DOHH2 (cell line): ENCODE data around the gene ZNF444.

Source experiments
- H3F3A ChIP-seq: fragments of 200-600 bp; sonication (generic), shearing (Covaris generic); 2 replicates; pipeline ENCODE4 v1.6.0; 2016; ENCODE audit warnings: antibody characterized with exemption, mild to moderate bottlenecking; ENCODE audit not compliant: control insufficient read depth, insufficient read depth
- H3K27ac ChIP-seq: fragments of 200-600 bp; sonication (generic); 2 replicates; pipeline ENCODE4 v1.5.1; 2014; ENCODE audit warnings: low read depth, mild to moderate bottlenecking, low read length, moderate library complexity
- H3K27me3 ChIP-seq: fragments of 200-600 bp; sonication (generic); 2 replicates; pipeline ENCODE4 v1.6.1; 2014; ENCODE audit warnings: mild to moderate bottlenecking, low read length, mixed read lengths; ENCODE audit not compliant: control insufficient read depth
- H3K36me3 ChIP-seq: fragments of 200-600 bp; sonication (generic); 2 replicates; pipeline ENCODE4 v1.6.1; 2014; ENCODE audit warnings: mild to moderate bottlenecking, low read length, moderate library complexity, mixed read lengths; ENCODE audit not compliant: control insufficient read depth
- H3K4me1 ChIP-seq: fragments of 200-600 bp; sonication (generic); 2 replicates; pipeline ENCODE4 v1.6.1; 2014; ENCODE audit warnings: mild to moderate bottlenecking, low read length, mixed read lengths; ENCODE audit not compliant: control insufficient read depth
- H3K4me2 ChIP-seq: fragments of 200-600 bp; sonication (generic); 2 replicates; pipeline ENCODE4 v1.6.0; 2014; ENCODE audit warnings: mild to moderate bottlenecking, low read length, moderate library complexity
- H3K4me3 ChIP-seq: fragments of 200-600 bp; sonication (generic); 2 replicates; pipeline ENCODE4 v1.5.1; 2014; ENCODE audit warnings: mild to moderate bottlenecking, low read length, mixed read lengths
- H3K79me2 ChIP-seq: fragments of 200-600 bp; sonication (generic); 2 replicates; pipeline ENCODE4 v1.6.1; 2014; ENCODE audit warnings: mild to moderate bottlenecking, low read length, mixed read lengths; ENCODE audit not compliant: control insufficient read depth
- H3K9me2 ChIP-seq: fragments of 200-600 bp; sonication (generic); replicated peaks from 2 replicates; pipeline ENCODE4 v1.6.1; 2014; ENCODE audit warnings: mild to moderate bottlenecking, low read length, mixed read lengths; ENCODE audit not compliant: control insufficient read depth
- H3K9me3 ChIP-seq: fragments of 200-600 bp; sonication (generic); 2 replicates; pipeline ENCODE4 v1.6.1; 2014; ENCODE audit warnings: antibody characterized with exemption, low read length, mixed read lengths; ENCODE audit not compliant: control insufficient read depth, insufficient read depth
- H4K20me1 ChIP-seq: fragments of 200-600 bp; sonication (generic); 2 replicates; pipeline ENCODE4 v1.6.0; 2014; ENCODE audit warnings: low read depth, mild to moderate bottlenecking, antibody characterized with exemption, low read length, moderate library complexity; ENCODE audit not compliant: control insufficient read depth, insufficient read depth
- EZH2phosphoT487 ChIP-seq: fragments of 200-600 bp; sonication (generic); IDR thresholded peaks from 2 replicates; pipeline ENCODE4 v1.6.1; 2017; ENCODE audit warnings: borderline replicate concordance, mild to moderate bottlenecking, antibody characterized with exemption, low read length, moderate library complexity, mixed read lengths
- TF ChIP-seq, protein P1 (sequence below): fragments of 200-600 bp; sonication (generic); IDR thresholded peaks from one replicate; pipeline ENCODE4 v1.5.1; 2014; ENCODE audit warnings: antibody characterized with exemption, mild to moderate bottlenecking, low read depth, low read length; ENCODE audit not compliant: poor library complexity, severe bottlenecking

The ZNF444 gene

DNA sequence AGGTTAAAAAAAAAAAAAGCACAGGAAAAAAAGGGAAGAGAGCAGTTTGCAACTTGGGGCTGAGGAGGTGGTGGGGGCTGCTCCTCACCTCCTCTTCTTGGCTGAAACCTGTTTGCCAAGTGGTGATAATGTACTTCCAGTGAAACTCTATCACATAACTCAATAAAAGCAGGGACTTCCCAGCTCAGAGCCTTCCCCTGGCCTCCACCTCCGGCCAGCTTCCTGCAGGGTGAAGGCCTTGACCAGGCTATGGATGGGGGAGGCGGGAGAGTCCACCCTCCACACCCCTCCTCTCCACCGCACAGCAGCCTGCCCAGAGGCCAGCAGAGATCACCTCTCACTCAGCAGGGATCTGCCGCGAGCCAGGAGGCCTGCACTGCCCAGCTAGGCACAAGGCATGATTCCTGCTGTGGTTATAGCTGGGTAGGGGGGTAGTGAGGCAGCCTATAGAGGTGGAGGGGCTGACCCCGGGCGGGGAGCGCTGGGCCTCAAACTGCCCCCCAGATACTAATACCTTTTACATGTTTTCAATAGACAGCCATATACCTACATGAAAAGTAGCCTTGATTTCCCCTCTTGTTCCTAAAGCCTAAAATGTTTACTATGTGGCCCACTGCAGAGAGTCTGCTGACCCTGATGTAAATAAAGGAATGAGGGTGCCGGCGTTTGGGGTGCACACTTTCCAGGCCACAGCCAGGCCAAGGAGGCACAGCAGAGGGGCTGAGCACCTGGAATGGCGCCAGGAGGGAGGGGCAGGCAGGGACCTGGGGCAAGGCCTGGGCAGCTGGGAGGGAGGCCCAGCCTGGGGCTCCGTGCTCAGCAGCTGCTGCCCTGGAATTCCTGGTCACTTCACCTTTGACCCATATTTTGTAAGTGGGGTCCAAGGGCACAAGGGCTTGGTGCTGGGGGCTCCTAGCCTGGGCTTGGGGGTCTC, 30.3 kb upstream of the ZNF444 start:
- Histone ChIP-seq H3K9me3 (no peaks in the 10 kb centered on the region), H3K27me3 (no peaks in the 10 kb centered on the region), H3K4me1 (peaks cover 66% of the 10 kb centered on the region), H3K9me2 (no peaks in the 10 kb centered on the region), H3K36me3 (peaks cover 9% of the 10 kb centered on the region; the same call in 1 of the 2 replicates), H3K79me2 (peaks cover 100% of the 10 kb centered on the region), H3K4me3 (peak overlapping the region; percentile 66), H3F3A (peaks cover 7% of the 10 kb centered on the region), H3K4me2 (peak overlapping the region; percentile 93), H3K27ac (peak overlapping the region; percentile 72), H4K20me1 (peaks cover 21% of the 10 kb centered on the region; the same call in 1 of the 2 replicates)
- TF ChIP-seq, protein P1, sequence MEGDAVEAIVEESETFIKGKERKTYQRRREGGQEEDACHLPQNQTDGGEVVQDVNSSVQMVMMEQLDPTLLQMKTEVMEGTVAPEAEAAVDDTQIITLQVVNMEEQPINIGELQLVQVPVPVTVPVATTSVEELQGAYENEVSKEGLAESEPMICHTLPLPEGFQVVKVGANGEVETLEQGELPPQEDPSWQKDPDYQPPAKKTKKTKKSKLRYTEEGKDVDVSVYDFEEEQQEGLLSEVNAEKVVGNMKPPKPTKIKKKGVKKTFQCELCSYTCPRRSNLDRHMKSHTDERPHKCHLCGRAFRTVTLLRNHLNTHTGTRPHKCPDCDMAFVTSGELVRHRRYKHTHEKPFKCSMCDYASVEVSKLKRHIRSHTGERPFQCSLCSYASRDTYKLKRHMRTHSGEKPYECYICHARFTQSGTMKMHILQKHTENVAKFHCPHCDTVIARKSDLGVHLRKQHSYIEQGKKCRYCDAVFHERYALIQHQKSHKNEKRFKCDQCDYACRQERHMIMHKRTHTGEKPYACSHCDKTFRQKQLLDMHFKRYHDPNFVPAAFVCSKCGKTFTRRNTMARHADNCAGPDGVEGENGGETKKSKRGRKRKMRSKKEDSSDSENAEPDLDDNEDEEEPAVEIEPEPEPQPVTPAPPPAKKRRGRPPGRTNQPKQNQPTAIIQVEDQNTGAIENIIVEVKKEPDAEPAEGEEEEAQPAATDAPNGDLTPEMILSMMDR, result no peak
- TF ChIP-seq EZH2phosphoT487, result no peak

DNA sequence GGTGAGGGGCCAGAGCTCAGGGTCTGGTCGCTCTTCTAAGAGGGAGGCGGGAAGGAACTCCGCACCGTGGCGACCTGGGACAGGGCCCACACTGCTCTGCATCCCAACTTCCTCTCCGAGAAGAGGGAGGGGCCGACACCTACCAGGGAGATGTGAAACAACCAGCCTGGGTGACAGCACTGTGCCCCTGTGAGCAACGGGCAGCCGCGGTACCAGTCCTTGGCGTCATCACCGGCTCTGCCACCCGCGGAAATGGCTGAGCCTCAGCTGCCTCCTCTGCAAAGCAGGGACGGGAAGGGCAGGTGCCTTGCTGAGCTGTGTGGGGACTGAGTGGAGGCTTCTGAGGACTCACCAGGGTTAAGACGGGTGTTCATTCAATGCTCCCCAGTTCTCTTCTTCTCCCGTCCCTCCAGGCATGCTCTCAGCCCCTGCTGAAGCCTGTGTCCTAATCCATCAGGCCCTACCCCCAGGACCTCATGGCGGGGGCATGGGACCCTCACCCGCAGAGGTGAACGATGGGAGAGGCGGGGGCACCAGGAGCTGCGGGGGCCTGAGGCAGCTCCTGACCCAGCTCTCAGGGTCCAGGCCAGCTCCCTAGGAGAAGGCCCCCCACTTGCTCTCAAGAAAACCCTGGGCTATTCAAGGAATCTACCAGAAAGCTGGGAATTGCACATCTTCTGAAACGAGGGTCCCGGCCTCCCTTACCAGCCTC, 29.3 kb upstream of the ZNF444 start:
- H3K27me3 ChIP-seq, result no peaks in the 10 kb centered on the region
- H4K20me1 ChIP-seq, result peaks cover 21% of the 10 kb centered on the region; the same call in 1 of the 2 replicates
- no peaks in the 10 kb centered on the region for H3K9me2 ChIP-seq
- peak overlapping the region; percentile 72 for H3K27ac ChIP-seq
- H3K4me3 ChIP-seq, result peak overlapping the region; percentile 66
- H3K4me2 ChIP-seq, result peak overlapping the region; percentile 93
- peaks cover 100% of the 10 kb centered on the region for H3K79me2 ChIP-seq
- H3K4me1 ChIP-seq, result peaks cover 63% of the 10 kb centered on the region
- H3F3A ChIP-seq, result peaks cover 7% of the 10 kb centered on the region
- TF ChIP-seq EZH2phosphoT487, result no peak
- H3K36me3 ChIP-seq, result peaks cover 9% of the 10 kb centered on the region; the same call in 1 of the 2 replicates
- no peaks in the 10 kb centered on the region for H3K9me3 ChIP-seq

DNA sequence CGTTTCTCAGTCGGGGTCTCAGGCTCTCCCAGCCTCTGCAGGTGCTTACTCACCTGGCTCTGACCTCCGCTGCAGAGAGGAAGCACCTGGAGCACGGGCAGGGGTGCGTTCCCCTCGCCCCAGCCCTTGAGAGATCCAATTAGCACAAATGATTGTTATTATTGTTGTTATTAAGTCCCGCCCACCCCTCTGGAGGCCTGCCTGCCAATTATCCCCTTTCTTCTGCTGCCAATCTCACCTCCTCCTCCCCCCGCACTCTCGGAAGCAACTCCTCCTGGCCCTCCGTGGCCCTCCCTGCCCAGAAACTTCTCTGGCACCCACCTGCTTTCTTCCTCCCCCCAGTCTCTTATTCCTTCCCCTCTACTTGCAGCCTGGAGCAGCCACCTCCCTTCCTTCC, 28.8 kb upstream of the ZNF444 start:
- peak overlapping the region; percentile 72 for H3K27ac ChIP-seq

More for the DNA sequence above, 28.8 kb upstream of the ZNF444 start:
- peaks cover 7% of the 10 kb centered on the region for H3F3A ChIP-seq
- H3K79me2 ChIP-seq, result peaks cover 100% of the 10 kb centered on the region
- H3K9me2 ChIP-seq, result no peaks in the 10 kb centered on the region
- H3K36me3 ChIP-seq, result peaks cover 9% of the 10 kb centered on the region
- H3K4me2 ChIP-seq, result peak overlapping the region; percentile 93
- H4K20me1 ChIP-seq, result peaks cover 21% of the 10 kb centered on the region; the same call in 1 of the 2 replicates
- TF ChIP-seq, protein P1, result no peak
- TF ChIP-seq EZH2phosphoT487, result no peak
- H3K4me1 ChIP-seq, result peaks cover 63% of the 10 kb centered on the region
- H3K4me3 ChIP-seq, result peak overlapping the region; percentile 66
- H3K9me3 ChIP-seq, result no peaks in the 10 kb centered on the region
- no peaks in the 10 kb centered on the region for H3K27me3 ChIP-seq
